CD4-positive, alpha-beta T cell treated with Interferon gamma for 1 hour (primary cell): ENCODE results near the gene GOLT1B.
A peak's percentile ranks its signal among the peaks of the same experiment; 100 is the strongest.
"Not testable (repeated sequence)": the region's sequence is repeated elsewhere in the genome, so short reads cannot be mapped to it uniquely, and the experiment has no call there.

Experiments
- DNase-seq: peaks from one replicate; pipeline ENCODE4 v3.0.0-alpha.2; 2020

The GOLT1B gene, protein sequence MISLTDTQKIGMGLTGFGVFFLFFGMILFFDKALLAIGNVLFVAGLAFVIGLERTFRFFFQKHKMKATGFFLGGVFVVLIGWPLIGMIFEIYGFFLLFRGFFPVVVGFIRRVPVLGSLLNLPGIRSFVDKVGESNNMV

DNA sequence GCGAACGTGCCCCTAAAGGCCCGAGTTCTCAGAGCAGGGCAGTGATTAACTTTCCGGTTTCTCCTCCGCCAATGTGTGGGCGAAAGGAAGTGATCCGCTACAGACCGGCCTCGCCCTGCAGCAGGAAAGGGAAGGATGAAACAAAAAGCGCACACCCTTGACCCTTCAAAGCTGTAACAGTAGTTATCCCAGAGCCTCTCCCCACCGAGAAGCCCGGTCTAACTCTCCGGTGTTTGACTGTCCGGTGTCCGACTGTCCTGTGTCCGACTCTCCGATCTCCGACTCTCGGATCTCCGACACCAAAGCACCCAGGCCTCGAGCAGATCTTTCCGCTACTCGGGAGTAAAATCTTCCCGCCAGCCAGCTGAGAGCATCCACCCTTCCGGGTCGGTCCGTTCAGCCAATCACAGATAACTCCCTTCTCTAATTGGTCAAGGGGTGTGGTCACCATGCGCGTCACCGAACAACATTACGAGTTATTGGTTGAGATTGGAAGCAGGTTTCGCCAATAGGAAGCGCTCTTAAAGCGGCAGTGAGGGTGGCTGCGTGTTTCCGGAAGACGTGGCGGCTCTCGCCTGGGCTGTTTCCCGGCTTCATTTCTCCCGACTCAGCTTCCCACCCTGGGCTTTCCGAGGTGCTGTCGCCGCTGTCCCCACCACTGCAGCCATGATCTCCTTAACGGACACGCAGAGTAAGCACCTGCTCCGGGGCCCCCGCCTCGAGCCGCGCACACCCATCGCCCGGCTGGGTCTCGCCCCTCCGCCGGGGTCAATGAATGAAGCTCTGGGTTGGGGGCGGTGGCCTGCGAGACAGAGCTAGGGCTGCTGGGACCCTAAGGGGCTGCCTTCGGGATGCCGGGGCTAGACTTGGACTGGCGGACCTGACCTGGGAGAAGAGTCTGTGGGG, at the start of gene GOLT1B, which contains the start of gene RECQL:
TSS of gene GOLT1B (plus strand) at position 532 of the 906 bp plus-strand sequence. CDS start at position 667, 135 bp downstream.
TSS of gene RECQL (minus strand) at position 378 of the 906 bp plus-strand sequence. CDS start 2,065 bp downstream, outside the sequence.
- DNase-seq: peak; percentile 91

GRCh38 chr12:21453312-21453852, 48.2 kb upstream of the GOLT1B start:
- no peak for DNase-seq

DNA sequence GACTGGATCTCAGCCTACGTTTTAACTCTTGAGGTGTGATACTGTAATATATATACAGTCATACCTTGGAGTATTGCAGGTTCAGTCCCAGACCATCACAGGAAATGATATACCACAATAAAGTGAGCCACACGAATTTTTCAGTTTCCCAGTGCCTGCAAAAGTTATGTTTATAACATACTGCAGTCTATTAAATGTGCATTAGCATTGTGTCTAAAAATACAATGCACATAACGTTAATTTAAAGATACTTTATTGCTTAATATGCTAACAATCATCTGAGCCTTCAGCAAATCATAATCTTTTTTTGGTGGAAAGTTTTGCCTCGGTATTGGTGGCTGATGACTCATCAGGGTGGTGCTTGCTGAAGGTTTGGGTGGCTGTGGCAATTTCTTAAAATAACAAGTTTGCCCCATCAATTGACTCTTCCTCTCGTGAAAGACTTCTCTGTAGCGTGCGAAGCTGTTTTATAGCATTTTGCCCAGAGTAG, 45.3 kb upstream of the GOLT1B start:
- peak; percentile 10 for DNase-seq

- DNase-seq: no peak
Measured at GRCh38 chr12:21459474-21459873, 42.1 kb upstream of the GOLT1B start.

DNA sequence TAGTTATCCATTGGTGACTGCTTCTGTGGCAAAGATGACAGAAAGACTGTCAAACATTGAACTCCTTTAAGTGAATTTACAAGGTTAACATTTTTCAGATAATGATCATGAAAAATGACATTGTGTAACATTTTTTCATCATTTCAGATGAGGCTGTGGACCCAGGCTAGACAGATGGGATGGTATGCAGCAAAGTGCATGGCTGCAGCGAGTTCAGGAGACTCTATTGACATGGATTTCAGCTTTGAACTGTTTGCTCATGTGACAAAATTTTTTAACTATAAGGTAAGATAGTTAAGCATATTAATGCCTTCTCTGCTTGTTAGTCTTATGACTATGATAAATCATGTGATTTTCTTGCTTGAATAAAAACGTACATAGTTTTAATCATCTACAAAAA, 34.3 kb upstream of the GOLT1B start:
- not testable (repeated sequence) for DNase-seq

DNA sequence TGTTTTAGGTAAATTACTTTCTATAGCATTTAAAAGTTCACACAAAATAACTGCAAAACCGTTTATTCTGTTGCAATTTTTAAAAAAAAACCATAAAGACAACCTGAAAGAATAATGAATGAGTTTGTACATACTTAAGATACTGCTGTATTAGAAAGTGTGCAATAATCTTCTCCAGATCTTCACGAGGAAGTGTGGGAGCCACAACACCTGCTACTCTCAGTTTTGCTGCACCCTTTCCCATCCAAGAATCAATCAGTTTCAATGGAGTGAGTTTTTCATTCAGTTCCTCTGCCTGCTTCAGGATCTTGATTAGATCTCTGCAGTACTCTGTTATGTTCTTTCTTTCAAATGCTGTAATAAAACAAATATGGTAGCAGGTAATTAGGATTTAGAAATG, 30.3 kb upstream of the GOLT1B start:
- DNase-seq: no peak

DNA sequence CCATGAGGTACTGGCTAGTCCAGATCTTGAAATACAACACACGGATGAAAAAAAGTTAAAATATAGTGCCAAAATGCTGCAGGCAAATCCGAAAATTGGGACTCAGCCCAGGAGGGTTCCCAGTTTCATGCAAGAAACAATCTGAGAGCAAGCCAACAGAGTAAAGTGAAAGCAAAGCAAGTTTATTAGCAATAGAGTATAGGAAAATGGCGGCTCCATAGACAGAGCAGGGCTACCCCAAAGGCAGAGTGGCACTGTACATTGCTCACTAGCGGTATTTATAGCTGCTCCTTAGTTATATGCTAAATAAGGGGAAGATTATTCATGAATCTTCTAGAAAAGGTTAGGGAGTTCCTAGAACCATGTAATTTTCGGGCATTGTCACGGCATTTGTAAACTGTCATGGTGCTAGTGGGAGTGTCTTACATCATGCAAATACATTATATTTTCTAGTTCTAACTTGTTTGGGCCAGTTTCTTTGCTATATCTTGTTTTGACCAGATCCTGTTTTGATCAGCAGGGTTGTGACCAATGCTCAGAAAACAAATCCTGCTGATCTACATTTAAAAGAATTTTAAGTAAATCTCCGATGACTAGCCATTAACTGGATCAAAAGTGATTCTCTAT, 29.3 kb upstream of the GOLT1B start:
- DNase-seq: no peak

GRCh38 chr12:21475552-21475951, 26.0 kb upstream of the GOLT1B start:
- no peak for DNase-seq

- no peak for DNase-seq
Measured at GRCh38 chr12:21476949-21477348, 24.6 kb upstream of the GOLT1B start.

GRCh38 chr12:21478756-21479455, 22.7 kb upstream of the GOLT1B start:
- no peak for DNase-seq

DNA sequence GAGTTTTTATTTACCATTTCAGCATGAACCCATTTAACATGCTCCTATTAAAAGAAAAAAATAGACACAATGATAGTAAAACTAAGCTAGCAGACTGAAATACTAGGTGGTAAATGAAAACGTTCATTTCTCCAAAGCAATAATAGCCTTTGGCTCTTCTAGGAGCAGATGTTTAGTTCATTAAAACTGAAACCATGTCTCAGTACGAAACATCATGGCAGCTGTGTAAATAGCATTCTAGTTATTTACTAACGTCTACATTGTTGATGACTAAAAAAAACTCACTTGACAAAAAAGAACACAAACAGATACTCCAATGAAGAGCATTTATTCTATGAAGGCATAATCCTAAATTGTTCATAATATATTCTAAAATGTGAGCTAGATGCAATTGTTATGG, 18.1 kb upstream of the GOLT1B start:
- DNase-seq: no peak

DNA sequence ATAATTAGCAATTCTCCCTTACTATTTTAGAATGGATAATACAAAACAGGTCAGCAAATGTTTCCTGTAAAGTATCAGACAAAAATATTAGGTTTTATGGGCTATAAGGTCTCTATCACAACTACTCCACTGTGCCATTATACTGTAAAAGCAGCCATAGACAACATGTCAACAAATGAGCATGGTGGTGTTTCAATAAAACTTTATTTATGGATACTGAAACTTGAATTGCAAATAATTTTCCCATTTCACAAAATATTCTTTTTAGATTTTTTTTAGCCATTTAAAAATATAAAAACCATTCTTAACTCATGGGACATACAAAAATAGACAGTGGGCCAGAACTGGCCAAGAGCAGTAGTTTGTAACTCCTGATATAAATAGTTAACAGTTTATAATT, 15.6 kb upstream of the GOLT1B start:
- DNase-seq: no peak

DNA sequence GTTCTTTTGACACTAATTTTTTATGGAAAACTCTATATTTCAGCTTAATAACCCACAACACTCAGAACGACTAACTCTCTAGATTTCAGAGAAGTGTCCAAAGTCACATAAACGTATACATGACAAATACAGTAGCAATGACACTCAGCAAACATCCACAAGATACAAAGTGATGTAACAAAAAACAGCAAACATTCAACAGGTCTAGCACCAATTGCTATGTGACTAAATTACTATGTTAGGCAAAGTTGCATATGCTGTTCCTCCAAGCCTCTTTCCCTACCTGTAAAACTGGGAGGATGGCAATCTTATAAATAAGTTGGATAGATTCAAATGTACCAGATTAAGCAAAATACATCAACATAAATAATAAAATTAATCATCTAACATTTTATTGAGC, 1.8 kb upstream of the GOLT1B start:
- DNase-seq: no peak

DNA sequence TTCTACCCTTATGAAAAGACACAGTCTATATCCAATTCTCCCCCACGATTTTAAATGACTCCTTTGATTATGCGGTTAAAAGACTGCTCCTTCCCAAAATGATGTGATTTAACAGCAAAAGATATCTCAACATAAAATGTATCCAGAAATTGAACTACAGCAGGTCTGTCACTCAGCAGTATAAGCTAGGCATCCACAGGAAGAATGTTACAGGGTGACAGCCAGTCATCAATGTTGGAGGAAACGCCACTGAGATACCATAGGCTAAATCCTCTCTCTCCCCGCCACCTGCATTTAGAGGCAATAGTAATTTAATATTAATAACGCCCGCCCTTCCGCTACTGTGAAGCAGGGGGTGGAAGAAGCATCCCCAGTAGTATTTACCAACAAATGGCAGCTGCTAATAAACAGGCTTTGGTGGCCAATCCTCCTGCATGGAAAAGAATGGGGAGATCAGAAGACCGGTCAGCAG, 767 bp upstream of the GOLT1B start:
- no peak for DNase-seq

DNA sequence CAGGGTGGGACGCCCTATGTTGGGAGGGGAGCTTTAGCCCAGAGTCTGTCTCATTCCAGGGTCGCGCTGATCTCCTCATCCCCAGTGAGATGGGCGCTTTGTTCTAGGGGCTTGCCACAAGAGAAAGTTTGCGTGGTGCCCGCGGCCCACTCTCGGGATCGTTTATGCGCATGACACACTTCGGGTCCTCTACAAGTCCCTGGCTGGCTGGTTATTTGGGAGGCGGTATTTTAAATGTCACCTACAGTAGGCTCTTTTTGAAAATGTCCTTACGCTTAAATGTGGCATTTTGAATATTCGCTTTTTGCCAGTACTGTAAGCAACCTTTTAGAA, 541 bp downstream of the GOLT1B start:
- peak; percentile 9 for DNase-seq

GRCh38 chr12:21502872-21503271, 1.3 kb downstream of the GOLT1B start:
- DNase-seq: no peak

GRCh38 chr12:21505888-21506287, 4.3 kb downstream of the GOLT1B start:
- no peak for DNase-seq

DNA sequence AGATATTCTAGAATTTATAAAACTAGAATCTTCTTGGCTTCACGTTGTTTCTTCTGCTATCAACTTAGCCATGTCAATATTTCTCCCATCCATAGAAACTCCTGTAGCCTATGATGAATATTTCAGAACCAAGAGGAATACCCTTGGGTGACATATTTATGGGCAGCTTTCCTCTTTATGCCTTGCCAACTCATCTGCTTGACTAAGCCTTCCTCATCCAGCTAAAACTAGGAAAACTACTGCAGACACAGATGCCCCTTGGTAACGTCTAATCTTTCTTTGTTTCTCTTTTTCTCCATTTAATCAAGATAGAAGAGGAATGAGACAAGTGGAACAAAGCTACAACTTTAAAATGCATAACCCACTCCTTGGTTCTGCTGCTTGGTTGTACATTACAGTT, 6.3 kb downstream of the GOLT1B start:
- no peak for DNase-seq

DNA sequence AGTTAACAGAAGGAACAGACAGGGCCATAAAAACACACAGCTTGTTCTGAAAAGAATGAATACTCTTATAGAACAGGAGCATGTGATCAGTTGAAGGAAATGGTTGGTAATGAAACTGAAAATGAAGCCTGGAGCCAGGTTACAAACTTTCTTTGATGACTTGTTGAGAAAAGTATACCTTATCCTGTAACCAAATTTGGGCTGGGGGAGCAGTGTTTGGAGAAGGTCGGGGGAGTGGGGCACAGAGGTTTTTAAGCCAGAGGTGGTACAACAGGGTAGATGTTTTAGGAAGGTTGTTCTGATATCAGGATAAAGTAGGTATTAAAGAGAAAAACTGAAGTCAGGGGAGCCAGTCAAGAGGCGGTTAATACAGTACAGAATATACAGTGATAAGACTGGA, 8.2 kb downstream of the GOLT1B start:
- no peak for DNase-seq

- DNase-seq: no peak
Measured at GRCh38 chr12:21516281-21516680, 14.7 kb downstream of the GOLT1B start.

- no peak for DNase-seq
Measured at GRCh38 chr12:21518451-21518850, 16.9 kb downstream of the GOLT1B start.

DNA sequence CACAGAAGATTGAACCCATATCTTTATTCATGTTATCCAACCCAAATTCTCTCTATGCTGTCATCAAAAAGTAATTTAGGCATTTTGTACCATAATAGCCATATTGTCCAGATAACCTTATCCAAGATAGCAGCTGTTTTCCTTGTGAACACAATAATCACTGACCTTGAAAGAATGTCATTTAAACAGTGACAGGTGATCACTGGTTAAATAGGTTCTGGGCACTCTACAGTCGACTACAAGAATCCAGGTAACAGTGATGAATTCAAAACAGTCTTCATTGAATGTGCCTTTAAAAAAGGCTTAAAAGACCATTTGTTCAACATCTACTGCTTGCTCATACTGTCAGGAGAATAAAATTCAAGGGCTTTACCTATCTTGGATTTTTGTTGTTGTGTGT, 20.0 kb downstream of the GOLT1B start:
- no peak for DNase-seq

GRCh38 chr12:21523148-21523547, 21.6 kb downstream of the GOLT1B start:
- DNase-seq: no peak
